MG63 (cell line): ENCODE results near the gene GRB2. TPM values are rescaled to one million over a fixed set of nuclear protein-coding genes. Genes with fewer than 3 reads are reported as not detected.

Source experiments
- DNase-seq: peaks from one replicate; pipeline ENCODE4 v3.0.0-alpha.2; 2020
- H3K27me3 ChIP-seq: fragments of 250-450 bp; sonication (Bioruptor Pico); 2 replicates; pipeline ENCODE4 v1.5.1; 2020; ENCODE audit warnings: mild to moderate bottlenecking, moderate library complexity
- H3K36me3 ChIP-seq: fragments of 250-450 bp; sonication (Bioruptor Pico); 2 replicates; pipeline ENCODE4 v1.5.1; 2020; ENCODE audit warnings: mild to moderate bottlenecking, moderate library complexity
- H3K4me3 ChIP-seq: fragments of 250-450 bp; sonication (Bioruptor Pico); 2 replicates; pipeline ENCODE4 v1.5.1; 2020; ENCODE audit warnings: mild to moderate bottlenecking, moderate library complexity
- H3K9me3 ChIP-seq: fragments of 250-450 bp; sonication (Bioruptor Pico); 2 replicates; pipeline ENCODE4 v1.5.1; 2020; ENCODE audit warnings: mild to moderate bottlenecking, moderate library complexity
- total RNA-seq: library from RNA; depleted of rRNA; stranded (reverse); fragments of >200 nt; shearing (Covaris generic); gene quantifications from 2 replicates; pipeline ENCODE4 v1.2.3, GENCODE V29; 2014; ENCODE audit warnings: low replicate concordance; rRNA removed

GRB2 gene
- total RNA-seq, 1 experiment from 2014 or later = 134 TPM

- peak; percentile 83 for DNase-seq
- Histone ChIP-seq H3K36me3 (peaks cover 43% of the 10 kb centered on the region), H3K9me3 (no peaks in the 10 kb centered on the region), H3K27me3 (no peaks in the 10 kb centered on the region), H3K4me3 (peak overlapping the region; percentile 98)
Measured at GRCh38 chr17:75270218-75270965, 135.1 kb downstream of the GRB2 start.

GRCh38 chr17:75269844-75270217, 135.6 kb downstream of the GRB2 start:
- Histone ChIP-seq H3K27me3 (no peaks in the 10 kb centered on the region), H3K36me3 (peaks cover 44% of the 10 kb centered on the region), H3K4me3 (peak overlapping the region; percentile 98), H3K9me3 (no peaks in the 10 kb centered on the region)
- no peak for DNase-seq

Other genes with a start within 250 kb of the GRB2 start
- gene SUMO2, start 222.7 kb downstream of the GRB2 start, total RNA-seq = 145 and 181 TPM in 2 replicates
- gene NUP85, start 200.0 kb downstream of the GRB2 start, total RNA-seq = 75.0 and 100 TPM in 2 replicates
- 5.8 and 9.2 TPM in 2 replicates for gene GGA3, start 144.1 kb downstream of the GRB2 start, total RNA-seq
- 78.0 and 101 TPM in 2 replicates for gene MRPS7, start 143.8 kb downstream of the GRB2 start, total RNA-seq
- 4.4 and 18.2 TPM in 2 replicates for gene MIF4GD, start 134.4 kb downstream of the GRB2 start, total RNA-seq
- gene SLC25A19, start 116.2 kb downstream of the GRB2 start, total RNA-seq = 17.8 and 21.7 TPM in 2 replicates
- gene TMEM94, start 51.0 kb upstream of the GRB2 start, total RNA-seq = 10.7 and 12.5 TPM in 2 replicates
- 3.9 and 7.8 TPM in 2 replicates for gene CASKIN2, start 109.9 kb upstream of the GRB2 start, total RNA-seq
- 34.6 and 83.8 TPM in 2 replicates for gene TSEN54, start 110.8 kb upstream of the GRB2 start, total RNA-seq
- gene LLGL2, start 120.0 kb upstream of the GRB2 start, total RNA-seq = 0.39 and 3.9 TPM in 2 replicates
- gene MYO15B, start 182.1 kb upstream of the GRB2 start, total RNA-seq = 0.15 and 4.7 TPM in 2 replicates
- 0.69 TPM in 1 of 2 replicates, not detected in the other for gene SMIM5, start 227.8 kb upstream of the GRB2 start, total RNA-seq